ENCODE data around the gene TNFAIP8L3. TPM values are rescaled to one million over a fixed set of nuclear protein-coding genes. Genes with fewer than 3 reads are reported as not detected.

The TNFAIP8L3 gene
- total RNA-seq, 1 donor from 2014 or later: not detected

DNA sequence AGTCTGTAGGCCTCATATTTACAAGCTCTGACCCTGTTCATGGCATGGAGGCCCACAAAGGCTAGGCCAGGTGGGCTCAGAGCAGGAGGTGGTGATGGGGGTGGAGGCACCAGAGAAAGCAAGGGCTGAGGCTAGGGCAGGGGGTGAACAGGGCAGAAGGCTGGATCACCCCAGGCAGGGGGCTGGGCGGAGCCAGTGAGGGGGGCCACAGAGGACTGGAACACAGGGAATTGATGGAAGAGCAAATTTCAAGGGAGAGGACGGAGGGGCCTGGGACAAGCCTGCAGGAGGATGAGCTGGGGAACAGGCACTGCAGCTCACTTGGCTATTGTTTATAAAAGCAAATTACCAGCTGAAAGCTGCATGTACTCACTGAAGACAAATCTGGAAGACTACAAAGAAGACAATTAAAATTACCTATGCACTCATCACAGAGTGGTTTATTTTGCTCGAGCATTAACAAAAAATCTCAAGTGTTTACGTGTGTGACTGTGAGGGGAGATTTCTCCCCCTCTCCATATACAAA lies 11.0 kb downstream of the TNFAIP8L3 start:
- ATAC-seq (ENCODE audit: low read depth) (no peak), DNase-seq (no peak)
- Mint-ChIP-seq H3K4me1 (peaks cover 2% of the 10 kb centered on the region), H3K27me3 (no peaks in the 10 kb centered on the region), H3K27ac (no peak overlapping the region), H3K36me3 (ENCODE audit: low read depth) (no peaks in the 10 kb centered on the region), H3K9me3 (no peaks in the 10 kb centered on the region), H3K4me3 (no peak overlapping the region)
- TF ChIP-seq, protein P1, sequence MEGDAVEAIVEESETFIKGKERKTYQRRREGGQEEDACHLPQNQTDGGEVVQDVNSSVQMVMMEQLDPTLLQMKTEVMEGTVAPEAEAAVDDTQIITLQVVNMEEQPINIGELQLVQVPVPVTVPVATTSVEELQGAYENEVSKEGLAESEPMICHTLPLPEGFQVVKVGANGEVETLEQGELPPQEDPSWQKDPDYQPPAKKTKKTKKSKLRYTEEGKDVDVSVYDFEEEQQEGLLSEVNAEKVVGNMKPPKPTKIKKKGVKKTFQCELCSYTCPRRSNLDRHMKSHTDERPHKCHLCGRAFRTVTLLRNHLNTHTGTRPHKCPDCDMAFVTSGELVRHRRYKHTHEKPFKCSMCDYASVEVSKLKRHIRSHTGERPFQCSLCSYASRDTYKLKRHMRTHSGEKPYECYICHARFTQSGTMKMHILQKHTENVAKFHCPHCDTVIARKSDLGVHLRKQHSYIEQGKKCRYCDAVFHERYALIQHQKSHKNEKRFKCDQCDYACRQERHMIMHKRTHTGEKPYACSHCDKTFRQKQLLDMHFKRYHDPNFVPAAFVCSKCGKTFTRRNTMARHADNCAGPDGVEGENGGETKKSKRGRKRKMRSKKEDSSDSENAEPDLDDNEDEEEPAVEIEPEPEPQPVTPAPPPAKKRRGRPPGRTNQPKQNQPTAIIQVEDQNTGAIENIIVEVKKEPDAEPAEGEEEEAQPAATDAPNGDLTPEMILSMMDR (IDR thresholded peaks at IDR 0.05): no peak
- intact Hi-C loops (cut with micrococcal nuclease): no loop called here
- ChIA-PET POLR2A (no interaction called here), CTCF (no interaction called here)

DNA sequence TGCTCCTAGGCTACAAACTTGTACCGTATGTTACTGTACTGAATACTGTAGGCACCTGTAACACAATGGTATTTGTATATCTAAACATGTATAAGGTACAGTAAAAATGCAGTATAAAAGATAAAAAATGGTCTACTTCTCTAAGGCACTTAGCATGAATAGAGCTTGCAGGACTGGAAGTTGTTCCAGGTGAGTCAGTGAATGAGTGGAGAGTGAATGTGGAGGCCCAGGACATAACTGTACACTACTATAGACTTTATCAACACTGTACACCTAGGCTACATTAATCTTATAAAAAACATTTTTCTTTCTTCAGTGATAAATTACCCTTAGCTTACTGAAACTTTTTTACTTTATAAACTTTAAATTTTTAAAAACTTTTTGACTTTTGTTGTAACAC lies 12.5 kb downstream of the TNFAIP8L3 start:
- CTCF ChIA-PET: no interaction called here
- DNase-seq (no peak), ATAC-seq (ENCODE audit: low read depth) (no peak)
- no peaks in the 10 kb centered on the region for H3K36me3 Mint-ChIP-seq (ENCODE audit: low read depth)
- H3K27ac Mint-ChIP-seq: no peak overlapping the region
- H3K27me3 Mint-ChIP-seq: no peaks in the 10 kb centered on the region
- intact Hi-C loops (cut with micrococcal nuclease): no loop called here
- TF ChIP-seq, protein P1 (IDR thresholded peaks at IDR 0.05): no peak
- H3K4me3 Mint-ChIP-seq: no peak overlapping the region
- no peaks in the 10 kb centered on the region for H3K9me3 Mint-ChIP-seq
- peaks cover 9% of the 10 kb centered on the region for H3K4me1 Mint-ChIP-seq
- POLR2A ChIA-PET: no interaction called here

DNA sequence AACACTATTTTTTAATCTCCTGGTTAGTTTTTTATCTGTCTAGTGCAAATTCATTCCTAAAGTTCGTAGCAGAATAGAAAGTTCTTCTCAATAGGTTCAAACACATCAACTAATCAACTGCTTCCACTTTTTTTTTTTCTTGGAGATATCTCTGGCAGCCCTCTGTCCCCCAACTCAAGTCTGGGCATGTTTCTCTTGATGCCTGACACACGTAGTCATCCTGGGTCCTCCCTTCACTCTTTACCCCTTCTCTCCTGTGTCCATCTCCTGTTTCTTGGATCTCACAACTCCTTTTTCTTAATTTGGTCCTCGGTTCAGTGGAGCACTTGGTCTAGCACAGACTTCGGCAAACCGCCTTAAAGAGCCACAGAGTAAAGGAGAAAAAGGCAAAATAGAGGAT lies 14.4 kb downstream of the TNFAIP8L3 start:
- Mint-ChIP-seq H3K27ac (no peak overlapping the region), H3K4me3 (no peak overlapping the region), H3K4me1 (peaks cover 14% of the 10 kb centered on the region), H3K9me3 (no peaks in the 10 kb centered on the region), H3K27me3 (peaks cover 2% of the 10 kb centered on the region), H3K36me3 (ENCODE audit: low read depth) (no peaks in the 10 kb centered on the region)
- POLR2A ChIA-PET: no interaction called here
- CTCF ChIA-PET: no interaction called here
- intact Hi-C loops (cut with micrococcal nuclease): no loop called here
- TF ChIP-seq, protein P1 (IDR thresholded peaks at IDR 0.05): no peak
- no peak for ATAC-seq (ENCODE audit: low read depth)
- DNase-seq: no peak

DNA sequence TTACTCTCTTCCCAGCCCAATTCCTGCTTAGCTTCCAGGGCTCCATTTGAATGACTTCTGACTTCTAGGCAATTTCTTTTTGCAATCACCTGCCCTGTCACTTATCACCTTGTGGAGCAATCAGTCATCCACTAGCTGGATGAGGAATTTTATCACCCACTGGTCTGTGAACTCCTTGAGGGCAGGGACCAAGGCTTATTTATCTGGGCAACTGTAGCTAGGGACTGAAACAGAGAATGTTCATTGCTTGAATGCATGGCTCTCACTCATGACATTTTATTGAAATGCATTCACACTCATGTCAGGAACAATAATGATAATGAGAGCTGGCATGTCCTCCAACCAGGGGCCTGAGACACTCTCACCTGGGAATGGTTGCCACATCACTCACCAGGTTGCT lies 15.5 kb downstream of the TNFAIP8L3 start:
- no peak overlapping the region for H3K4me3 Mint-ChIP-seq
- ATAC-seq (ENCODE audit: low read depth): no peak

DNA sequence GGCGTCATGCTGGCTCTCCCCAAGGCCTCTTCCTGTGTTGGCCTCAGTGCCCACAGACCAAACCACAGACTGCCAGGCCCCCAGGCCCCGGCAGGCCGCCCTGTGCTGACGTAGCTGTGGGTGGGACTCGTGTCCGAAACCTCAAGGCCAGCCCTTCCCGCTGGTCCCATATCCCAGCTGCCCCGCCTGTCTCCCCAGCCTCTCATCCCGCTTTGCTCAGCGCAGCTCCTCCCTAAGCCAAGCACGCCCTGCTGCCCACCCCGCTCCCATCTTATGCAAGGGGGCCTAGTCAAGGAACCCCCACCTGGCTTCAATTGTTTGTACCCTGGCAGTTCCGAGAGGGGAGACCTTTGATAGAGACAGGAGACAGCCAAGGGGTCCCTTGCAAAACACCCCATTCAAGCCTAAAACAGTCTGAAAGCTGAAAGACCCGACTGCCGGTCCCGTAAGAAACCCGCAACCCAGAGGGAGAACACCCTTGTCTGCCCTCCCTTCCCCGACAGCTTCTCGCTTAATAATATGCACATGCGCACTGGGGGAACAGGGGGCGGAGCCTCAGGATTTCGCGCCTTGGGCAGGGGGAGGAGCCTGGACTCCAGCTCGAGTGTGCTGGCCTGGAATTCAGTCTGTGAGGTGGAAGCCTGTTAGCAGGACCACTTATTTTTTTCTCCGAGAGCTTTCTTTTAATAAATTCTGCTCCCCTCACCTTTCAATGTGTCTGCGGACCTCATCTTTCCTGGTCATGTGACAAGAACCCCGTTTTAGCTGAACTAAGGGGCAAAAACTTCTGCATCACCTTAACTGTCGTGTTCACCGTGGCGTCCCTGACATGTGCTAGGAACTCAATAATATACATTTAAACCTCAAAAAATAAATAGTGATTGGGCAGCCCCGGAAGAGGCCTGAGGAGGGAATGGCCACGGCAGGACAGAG lies 17.2 kb downstream of the TNFAIP8L3 start:
- DNase-seq (peak; percentile 43), ATAC-seq (ENCODE audit: low read depth) (peak; percentile 97)
- TF ChIP-seq, protein P1 (IDR thresholded peaks at IDR 0.05): no peak
- Mint-ChIP-seq H3K27me3 (peaks cover 2% of the 10 kb centered on the region), H3K9me3 (no peaks in the 10 kb centered on the region), H3K4me1 (peaks cover 14% of the 10 kb centered on the region), H3K36me3 (ENCODE audit: low read depth) (no peaks in the 10 kb centered on the region), H3K27ac (peak overlapping the region; percentile 37), H3K4me3 (peak overlapping the region; percentile 80)
- intact Hi-C loops (cut with micrococcal nuclease): no loop called here
- ChIA-PET POLR2A (no interaction called here), CTCF (no interaction called here)

More for the DNA sequence above, 15.5 kb downstream of the TNFAIP8L3 start:
- no peaks in the 10 kb centered on the region for H3K36me3 Mint-ChIP-seq (ENCODE audit: low read depth)
- no peak overlapping the region for H3K27ac Mint-ChIP-seq
- TF ChIP-seq, protein P1 (IDR thresholded peaks at IDR 0.05): no peak
- POLR2A ChIA-PET: no interaction called here
- peaks cover 14% of the 10 kb centered on the region for H3K4me1 Mint-ChIP-seq
- no peak for DNase-seq
- CTCF ChIA-PET: no interaction called here
- intact Hi-C loops (cut with micrococcal nuclease): no loop called here
- no peaks in the 10 kb centered on the region for H3K9me3 Mint-ChIP-seq
- peaks cover 2% of the 10 kb centered on the region for H3K27me3 Mint-ChIP-seq

Measured in activated B cell treated with CpG ODN at 0.5 μM for 24 hours (primary cell).